LNCaP clone FGC (cell line): ENCODE results near the gene MICAL2.

Experiments
- DNase-seq: peaks from one replicate; pipeline ENCODE4 v3.0.0-alpha.2; 2011; ENCODE audit warnings: low read depth
- H3K4me3 ChIP-seq: 2 replicates; pipeline ENCODE4 v1.5.1; 2011; ENCODE audit warnings: mild to moderate bottlenecking, low read depth, low read length, control low read depth
- TF ChIP-seq, protein P1 (sequence below): IDR thresholded peaks from 2 replicates; pipeline ENCODE4 v1.5.1; 2012; ENCODE audit warnings: mild to moderate bottlenecking; ENCODE audit not compliant: control insufficient read depth, insufficient read depth; ENCODE audit errors: extremely low read depth

The MICAL2 gene

DNA sequence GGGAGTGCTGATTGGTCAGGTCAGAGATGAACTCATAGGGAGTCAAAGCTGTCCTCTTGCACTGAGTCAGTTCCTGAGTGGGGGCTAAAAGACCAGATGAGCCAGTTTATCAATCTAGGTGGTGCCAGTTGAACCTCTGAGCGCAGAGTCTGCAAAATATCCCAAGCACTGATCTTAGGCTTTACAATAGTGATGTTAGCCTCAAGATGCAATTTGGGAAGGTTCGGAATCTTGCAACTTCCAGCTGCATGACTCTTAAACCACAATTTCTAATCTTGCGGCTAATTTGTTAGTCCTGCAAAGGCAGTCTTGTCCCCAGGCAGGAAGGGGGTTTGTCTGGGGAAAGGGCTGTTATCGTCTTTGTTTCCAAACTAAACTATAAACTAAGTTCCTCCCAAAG is 174.7 kb downstream of the MICAL2 start:
- no peak overlapping the region for H3K4me3 ChIP-seq
- DNase-seq, result no peak
- TF ChIP-seq, protein P1, sequence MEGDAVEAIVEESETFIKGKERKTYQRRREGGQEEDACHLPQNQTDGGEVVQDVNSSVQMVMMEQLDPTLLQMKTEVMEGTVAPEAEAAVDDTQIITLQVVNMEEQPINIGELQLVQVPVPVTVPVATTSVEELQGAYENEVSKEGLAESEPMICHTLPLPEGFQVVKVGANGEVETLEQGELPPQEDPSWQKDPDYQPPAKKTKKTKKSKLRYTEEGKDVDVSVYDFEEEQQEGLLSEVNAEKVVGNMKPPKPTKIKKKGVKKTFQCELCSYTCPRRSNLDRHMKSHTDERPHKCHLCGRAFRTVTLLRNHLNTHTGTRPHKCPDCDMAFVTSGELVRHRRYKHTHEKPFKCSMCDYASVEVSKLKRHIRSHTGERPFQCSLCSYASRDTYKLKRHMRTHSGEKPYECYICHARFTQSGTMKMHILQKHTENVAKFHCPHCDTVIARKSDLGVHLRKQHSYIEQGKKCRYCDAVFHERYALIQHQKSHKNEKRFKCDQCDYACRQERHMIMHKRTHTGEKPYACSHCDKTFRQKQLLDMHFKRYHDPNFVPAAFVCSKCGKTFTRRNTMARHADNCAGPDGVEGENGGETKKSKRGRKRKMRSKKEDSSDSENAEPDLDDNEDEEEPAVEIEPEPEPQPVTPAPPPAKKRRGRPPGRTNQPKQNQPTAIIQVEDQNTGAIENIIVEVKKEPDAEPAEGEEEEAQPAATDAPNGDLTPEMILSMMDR, result no peak

DNA sequence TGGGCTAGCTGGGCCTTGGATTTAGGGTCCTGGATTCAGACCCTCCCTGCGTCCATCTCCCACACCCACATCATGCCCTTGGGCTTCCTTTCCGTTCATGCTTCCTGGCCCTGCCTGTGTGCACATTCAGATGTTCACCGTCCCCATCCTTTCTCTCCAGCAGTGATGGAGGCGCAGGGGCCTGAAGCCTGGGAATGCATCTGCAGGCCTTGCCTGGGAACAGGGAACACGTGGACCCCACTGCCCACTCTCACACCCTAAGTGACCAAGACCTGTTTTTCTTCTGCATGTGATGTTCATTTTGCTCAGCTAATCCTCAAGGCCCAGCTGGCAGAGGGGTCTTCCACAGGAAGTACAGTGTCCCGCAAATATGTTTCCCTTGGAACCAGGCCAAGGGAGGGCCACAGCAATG is 175.4 kb downstream of the MICAL2 start:
- no peak for DNase-seq
- TF ChIP-seq, protein P1, result no peak
- no peak overlapping the region for H3K4me3 ChIP-seq

DNA sequence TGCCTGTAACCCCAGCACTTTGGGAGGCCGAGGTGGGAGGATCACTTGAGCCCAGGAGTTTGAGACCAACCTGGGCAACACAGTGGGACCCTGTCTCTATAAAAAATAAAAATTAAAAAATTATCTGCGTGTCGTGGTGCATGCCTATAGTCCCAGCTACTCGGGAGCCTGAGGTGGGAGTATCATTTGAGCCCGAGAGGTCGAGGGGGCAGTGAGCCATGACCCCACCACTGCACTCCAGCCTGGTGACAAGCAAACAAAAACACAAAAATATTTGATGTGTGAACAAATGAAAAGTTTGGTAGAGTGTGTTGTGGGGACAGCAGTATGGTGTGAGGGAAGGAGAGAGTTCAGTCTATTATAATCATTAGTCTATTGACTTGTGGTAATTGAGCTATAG is 176.2 kb downstream of the MICAL2 start:
- no peak overlapping the region for H3K4me3 ChIP-seq
- no peak for DNase-seq
- TF ChIP-seq, protein P1, result no peak

DNA sequence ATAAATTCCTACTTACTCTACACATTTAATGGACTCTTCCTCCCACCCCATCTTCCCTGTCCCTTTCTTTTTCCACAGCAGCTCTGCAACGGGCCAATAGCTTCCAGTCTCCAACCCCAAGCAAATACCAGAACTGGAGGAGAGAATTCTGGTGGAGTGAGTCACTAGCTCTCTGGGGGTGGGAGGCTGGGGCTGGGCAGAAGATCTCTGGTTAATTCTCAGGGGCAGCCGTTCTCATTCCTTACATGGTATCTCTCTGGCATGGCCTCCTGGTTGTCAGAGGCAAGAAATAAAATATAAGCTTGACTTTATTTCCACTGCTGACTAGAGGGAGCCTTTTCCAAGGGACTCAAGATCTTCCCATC is 176.6 kb downstream of the MICAL2 start:
- no peak overlapping the region for H3K4me3 ChIP-seq
- DNase-seq, result no peak
- TF ChIP-seq, protein P1, result no peak

DNA sequence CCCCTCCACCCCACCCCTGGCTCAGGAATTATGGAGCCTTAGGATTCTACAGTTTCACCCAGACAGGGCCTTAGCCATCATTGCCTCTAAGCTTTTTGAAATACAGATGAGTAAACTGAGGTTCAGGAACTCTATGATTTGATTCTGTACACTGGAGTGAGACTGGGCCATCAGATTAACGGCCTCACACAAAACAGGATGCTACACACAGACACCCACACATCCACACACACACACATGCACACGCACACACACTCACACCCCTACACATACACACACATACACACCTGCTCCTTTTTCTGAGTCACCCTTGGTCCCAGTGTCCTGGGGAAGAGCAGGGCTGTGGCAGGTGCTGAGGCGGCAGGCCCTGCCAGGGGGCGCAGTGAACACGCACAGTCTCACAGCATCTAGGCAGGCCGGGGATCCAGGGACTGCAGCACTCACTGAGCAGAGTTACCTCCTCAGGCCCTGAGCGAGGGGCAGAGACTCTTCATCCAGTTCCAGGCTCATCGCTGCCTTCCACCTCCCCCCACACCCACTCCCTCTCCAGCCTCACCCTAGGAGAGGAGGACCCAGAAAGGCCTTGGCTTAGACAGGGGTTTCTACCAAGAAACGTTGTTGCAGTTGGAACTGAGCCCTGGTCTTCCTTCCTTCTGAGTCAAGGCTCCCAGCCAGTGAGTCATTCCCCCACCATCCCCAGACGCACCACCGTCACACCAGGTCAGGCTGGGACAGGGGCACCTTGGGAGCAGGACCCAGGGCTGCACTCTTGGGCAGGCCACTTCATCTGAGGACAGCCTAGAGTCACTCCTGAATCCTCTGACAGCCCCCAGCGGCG is 177.2 kb downstream of the MICAL2 start:
- H3K4me3 ChIP-seq, result no peak overlapping the region
- TF ChIP-seq, protein P1, result peak; percentile 21; the same call in 1 of the 2 replicates
- DNase-seq, result no peak

DNA sequence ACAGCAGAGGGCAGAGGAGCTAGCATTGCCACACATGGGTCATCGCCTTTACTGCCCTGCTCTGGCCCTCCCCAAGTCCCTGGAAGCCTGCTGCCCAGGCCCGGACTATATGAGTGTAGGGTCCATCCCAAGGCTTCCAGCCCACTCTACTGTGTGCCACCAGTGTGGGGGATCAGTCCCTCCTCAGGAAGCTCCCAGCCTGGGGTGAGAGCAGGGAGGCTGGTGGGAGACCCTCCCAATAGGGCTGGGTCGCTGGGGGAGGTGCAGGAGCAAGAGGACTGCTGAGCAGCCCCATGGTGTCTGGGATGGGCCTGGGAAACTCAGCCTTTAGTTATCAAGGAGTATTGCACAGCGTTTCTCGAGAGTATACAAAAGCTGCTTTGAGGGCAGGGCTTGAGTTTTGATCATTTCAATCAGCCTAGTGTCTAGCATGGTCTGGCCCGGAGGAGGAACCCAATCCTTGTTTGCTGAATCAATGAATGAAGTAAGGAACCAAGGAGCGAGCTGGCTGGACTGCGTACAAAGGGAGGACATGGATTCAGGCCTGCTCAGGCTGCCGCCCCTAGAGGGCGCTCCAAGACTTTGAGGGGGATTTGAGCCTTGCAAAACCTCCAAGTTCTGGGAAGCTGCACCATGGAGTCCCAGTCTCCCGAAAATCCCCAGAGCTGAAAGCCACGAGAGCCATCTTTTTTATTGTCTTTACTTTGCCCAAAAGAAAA is 178.0 kb downstream of the MICAL2 start:
- H3K4me3 ChIP-seq, result no peak overlapping the region
- TF ChIP-seq, protein P1, result peak; percentile 93
- no peak for DNase-seq
